Stimulated activated CD8-positive, alpha-beta memory T cell treated with anti-CD3 and anti-CD28 coated beads, Interleukin-4, amount 100 ng/mL, for 1 hour (primary cell): ENCODE results near the gene DOK5.

Experiments
- DNase-seq, 2 donors: peaks; one replicate each; pipeline ENCODE4 v3.0.0-alpha.2; 2020; ENCODE audit warnings: low read depth in 2 of 2, low spot score in 1 of 2

The DOK5 gene

DNA sequence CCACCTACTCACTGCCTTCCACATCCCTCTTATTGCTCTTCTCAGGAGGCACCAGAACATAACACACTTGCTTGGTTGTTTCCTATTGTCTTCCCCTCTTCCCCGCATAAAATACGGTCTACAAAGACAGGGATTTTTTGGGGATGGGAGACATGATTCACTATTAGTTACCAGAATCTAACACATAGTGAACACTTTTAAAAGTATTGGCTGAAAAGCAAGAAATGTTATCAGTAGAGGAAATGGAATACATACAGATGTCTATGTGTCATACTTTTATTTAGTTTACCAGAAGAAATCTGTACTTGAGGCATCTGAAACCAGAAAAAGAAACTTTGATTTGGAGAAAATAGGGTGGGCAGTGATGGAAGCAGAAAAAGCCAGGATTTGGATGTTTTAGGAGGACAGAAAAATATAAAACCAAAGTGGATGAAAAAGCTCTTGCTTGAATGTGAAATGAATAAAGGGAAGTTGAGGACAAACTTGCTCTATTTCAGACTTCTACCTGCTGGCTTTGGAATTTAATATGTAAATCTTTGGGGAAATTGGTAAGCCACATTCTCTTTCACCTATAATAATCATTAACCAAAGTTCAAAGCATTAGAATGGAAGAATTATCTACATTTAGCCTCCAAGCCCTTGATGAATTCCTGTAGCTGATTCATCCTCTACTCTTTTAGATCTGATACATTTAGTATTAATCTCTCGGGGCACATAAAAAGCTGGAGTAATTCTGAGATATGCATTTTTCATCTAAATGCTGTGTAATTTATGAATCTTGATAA lies 82.6 kb downstream of the DOK5 start:
- no peak for DNase-seq

DNA sequence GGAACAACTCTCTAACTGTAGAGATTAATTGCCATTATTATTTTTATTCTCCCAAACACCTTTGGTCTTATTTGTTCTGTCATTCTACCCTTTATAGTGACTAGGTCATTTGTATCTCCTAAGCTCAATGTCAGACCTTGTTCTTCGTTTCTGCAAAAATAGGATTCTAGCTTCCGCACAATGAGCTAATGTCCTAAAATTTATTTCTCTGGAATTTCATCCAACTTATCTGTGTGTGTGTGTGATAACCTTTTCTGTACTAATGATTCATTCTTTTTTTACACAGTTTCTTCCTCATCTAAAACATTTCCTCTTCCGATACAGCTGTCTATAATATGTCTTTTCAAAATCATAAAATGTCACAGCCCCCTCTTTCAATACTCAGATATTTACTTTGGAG lies 84.5 kb downstream of the DOK5 start:
- DNase-seq = no peak

DNA sequence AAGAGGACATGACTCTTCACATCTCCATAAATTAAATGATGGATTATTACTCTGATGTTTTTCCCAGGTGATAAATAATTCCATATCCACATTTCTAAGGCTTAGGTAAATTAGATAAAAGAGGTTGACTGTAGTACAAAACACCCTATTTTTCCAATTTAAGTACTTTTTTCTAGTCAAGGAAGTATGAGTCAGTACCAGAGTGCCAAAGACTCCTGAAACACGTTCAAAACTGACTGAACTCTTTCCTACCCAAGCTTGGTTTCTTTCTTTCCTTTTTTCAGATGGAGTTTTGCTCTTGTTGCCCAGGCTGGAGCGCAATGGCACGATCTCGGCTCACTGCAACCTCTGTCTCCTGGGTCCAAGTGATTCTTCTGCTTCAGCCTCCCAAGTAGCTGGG lies 85.0 kb downstream of the DOK5 start:
- no peak for DNase-seq

DNA sequence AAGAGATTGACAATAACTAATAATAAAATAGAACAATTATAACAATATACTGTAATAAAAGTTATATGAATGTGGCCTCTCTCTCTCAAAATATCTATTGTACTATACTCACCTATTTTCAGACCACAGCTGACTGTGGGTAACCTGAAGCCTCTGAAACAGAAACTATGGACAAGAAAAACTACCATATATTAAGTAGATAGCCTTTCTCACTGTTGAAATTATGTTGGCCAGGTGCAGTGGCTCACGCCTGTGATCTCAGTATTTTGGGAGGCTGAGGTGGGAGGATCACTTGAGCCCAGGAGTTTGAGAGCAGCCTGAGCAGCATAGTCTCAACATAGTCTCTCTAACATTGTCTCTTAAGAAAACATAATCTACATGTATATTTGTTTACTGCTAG lies 89.9 kb downstream of the DOK5 start:
- no peak for DNase-seq

DNA sequence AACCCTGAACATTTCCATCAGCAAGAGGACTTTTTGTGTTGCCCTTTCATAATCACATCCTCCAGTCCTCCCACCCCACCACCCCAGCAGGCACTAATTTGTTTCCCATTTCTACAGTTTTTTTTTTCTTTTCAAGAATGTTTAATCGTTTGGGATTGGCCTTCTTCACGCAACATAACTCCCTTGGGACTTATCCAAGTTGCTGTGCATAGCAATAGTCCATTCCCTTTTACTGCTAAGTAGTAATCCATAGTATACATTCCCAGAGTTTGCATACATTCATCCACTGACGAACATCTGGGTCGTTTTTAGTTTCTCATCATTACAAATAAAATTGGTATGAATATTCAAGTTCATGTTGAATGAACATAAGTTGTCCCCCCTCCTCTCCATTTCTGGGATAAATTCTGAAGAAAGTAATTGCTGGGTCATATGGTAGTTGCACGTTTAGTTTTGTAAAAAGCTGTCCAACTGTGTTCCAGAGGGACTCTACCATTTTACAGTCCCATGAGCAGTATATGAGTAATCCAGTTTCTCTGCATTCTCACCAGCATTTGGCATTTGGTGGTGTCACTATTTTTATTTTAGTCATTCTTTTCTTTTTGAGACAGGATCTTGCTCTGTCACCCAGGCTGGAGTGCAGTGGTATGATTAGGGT lies 90.8 kb downstream of the DOK5 start:
- no peak for DNase-seq

DNA sequence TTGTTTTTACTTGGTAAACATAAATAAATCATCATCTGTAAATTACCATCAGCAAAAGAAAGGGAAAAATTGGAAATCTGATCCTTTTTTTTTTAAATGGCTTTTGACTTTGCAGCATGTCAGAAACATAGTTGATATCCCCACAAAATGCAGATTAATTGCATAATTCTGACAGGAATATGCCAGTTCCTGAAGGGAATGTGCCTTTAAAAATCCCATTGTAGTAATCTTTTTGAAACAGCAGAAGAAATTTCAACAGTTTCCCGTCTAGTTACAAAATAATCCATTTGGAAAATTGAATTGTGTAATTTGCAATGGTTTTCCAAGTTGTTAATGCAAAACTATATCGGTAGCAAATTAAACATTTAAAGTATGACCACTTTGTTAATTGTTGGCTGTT lies 95.2 kb downstream of the DOK5 start:
- DNase-seq = no peak

DNA sequence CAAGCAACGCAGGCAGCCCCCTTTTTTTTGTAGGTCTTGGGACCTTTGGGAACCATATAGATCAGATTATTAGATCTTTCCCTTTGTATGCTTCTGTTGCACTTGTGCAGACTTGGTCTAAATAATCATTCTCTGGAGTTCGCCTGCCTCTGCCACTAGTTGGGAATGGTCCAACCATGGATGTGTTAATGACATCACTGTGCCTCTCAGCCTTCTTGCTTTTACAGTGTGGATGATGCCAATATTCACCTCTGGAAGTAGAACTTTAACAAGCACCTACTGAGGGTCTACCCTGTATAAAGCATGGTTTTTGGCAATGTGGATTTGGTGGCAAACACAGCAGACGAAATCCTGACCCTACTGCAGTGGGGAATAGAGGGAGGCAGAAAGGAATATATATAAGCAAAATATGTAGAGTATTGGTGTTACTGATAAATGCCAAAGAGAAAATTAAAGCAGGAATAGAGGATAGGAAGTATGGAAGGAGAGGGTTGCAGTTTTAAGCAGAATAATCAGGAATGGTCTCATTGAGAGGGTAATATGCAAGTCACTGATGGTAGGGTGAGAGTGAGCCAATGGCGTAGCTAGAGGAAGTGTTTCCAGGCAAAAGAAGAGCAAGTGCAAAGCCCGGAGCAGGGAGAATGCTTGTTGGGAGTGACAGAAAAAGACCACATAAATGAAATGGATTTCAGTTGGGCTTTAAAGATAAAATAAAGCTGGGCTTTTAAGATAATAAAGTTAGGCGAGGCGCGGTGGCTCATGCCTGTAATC lies 97.5 kb downstream of the DOK5 start:
- DNase-seq = no peak

DNA sequence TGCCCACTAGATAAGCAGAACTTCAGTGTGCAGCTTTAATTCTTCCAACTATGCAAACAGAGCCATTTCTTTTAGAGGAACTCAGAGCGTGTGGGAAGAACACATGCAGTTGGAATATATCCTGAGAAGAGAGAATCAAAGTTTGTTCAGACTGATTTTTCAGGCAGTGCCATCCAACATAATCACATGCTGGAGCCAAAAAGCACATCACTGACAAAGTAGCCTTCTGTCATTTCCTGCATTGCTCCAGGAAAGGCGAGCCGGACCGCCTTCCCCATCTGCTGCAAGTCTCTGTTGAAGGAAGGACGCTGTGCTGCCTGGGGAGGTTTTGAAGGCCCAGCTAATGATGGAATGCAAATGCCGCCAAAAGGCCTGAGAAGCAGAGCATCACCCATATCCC lies 98.4 kb downstream of the DOK5 start:
- DNase-seq = no peak

DNA sequence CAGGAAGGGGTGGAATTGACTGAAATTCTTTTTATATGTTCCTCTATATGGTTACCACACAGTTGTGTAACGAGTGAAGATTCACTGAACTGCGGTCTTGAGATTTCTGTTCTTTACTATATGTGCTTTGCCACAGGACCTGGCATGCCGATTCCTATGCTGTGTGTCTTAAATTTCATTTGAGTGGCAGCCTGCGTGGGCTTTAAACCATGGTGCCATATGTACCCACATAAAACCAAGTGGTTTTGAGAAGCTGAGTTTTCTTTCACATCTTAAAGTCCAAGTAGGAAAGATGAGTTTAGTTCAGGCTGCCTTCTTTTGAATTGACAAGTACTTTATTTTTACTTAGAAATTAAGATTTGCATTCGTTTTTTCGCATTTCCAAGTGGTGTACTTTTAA lies 101.1 kb downstream of the DOK5 start:
- DNase-seq = no peak

DNA sequence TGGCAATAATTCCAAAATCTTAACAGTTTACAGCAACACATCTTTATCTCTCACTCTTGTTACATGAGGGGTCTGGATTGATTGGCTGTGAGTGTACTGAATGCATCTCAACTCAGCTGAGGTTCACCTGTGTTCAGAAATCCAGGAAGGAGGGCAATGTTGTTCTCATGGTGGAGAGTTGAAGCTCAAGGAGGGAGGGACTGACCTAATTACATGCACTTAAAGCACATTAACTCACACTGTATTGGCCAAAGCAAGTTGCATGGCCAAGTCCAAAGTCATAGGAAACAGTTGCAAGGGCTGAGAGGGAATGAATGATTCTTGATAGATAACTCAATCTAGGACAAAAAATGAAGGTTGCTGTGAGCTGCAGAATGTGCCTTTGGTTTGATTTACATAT lies 102.2 kb downstream of the DOK5 start:
- DNase-seq = no peak

DNA sequence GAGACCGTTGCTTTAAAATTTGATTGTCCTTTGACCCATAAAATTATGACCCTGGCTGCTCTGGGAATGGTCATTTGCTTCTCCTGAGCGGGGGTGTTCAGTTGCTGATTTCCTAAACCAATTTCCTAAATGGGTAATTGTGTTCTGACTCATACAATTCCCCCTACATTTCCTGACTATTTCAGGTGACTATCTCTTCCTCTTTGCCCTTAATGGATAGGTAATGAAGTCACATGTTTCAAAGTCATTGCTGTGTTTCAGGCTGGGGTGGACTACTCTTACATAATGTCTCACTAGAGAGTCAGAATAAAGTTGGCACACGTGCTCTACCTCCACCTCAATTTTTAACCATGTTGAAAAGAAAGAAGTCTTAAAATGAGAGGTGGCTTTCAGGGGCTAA lies 109.8 kb downstream of the DOK5 start:
- no peak for DNase-seq

DNA sequence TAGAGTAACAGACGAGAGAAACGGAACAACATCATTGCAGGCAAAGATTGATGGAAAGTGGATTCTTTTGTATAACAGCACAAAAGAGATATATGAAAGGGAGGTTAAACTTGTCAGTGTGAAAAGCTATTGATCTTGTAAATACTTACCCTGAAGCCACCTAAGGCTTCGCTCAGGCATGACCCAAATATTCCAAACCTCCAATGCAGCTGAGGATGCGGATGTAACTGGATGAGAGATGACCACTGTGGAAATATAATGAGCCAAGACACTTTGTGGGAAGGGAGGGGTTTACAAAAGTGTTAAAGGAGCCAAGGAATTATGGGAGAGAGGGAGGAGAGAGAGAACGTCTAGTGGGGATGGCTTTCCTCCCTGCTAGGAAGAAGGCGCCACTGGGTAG lies 112.0 kb downstream of the DOK5 start:
- DNase-seq = no peak

DNA sequence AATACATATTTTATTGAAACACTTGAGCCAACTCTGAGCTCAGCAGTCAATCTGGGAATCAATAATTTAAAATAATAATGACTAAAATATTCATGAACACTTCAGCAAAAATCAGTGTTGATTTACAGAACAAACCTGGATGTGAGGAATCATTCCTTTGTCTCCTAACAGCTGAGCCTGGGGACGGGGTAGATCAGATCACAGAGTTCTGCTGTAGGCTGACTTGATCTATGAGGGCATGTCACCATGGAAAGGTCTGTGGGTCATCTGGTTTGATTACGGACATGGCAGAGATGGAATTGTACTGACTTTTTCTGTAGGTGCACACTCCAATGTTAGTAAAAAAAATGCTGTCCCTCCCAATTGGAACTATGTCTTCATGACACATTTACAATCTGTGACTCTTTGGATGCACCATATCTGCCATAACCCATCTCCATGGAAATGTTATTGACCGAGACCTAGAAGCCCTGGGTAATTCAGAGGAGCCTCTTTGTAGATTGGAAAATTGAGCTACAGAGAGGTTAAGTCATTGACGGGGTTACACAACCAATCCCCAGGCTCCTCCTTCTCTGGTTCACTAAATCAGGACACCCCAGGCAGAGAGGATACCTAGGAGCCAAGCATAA lies 114.1 kb downstream of the DOK5 start:
- no peak for DNase-seq

DNA sequence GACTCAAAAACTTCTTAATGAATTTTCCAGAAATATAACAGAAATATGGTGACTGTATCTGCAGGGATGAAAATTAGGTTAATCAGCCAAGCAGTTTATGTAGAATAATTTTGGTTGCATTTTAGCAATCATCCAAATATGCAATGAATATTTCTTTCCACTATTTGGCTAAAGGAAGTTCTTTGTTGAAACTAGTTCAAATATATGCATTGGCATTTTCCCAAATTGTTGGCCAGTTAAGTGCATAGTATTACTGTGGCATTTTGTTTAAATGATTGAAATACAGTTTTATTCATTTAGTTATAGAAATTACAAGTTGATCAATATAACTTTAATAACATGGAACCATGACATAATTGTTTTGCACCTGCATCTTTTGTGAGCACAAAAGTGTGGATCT lies 115.5 kb downstream of the DOK5 start:
- DNase-seq = no peak

DNA sequence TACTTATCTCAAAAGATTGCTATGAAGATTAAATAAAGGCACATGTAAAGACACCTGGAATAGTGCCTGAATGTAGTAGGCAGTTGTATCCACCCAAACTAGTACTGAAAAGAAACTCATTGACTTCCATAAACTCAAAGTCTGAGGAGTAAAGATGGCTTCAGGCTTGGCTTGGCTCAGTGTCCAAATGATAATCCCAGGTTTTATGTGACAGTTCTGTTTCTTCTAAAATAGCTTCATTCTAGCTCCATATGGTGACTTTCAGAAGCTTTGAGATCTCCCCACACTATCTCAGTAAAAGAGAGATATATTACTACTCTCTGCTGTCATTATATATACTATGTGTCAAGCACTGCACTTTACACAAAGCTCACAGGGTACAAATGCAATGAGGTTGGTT lies 121.3 kb downstream of the DOK5 start:
- DNase-seq = no peak

DNA sequence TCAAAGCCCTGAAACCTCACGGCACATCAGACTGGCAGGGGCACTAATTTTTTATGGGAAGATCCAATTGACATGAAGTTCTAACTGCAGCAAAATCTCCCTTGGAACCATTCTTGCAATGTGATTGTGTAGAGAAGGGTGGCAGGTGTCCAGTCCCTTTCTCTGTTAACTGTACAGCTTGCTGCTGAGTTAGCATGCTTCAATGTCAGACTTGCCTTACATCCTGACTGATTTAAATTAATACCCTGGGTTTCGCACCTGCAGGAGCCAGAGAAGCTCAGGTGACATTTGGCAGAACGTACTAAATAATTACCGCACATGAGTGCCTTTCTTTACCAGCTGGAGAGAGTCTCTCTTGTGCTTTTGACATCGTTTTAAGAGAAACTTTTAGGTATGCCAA lies 123.0 kb downstream of the DOK5 start:
- no peak for DNase-seq

DNA sequence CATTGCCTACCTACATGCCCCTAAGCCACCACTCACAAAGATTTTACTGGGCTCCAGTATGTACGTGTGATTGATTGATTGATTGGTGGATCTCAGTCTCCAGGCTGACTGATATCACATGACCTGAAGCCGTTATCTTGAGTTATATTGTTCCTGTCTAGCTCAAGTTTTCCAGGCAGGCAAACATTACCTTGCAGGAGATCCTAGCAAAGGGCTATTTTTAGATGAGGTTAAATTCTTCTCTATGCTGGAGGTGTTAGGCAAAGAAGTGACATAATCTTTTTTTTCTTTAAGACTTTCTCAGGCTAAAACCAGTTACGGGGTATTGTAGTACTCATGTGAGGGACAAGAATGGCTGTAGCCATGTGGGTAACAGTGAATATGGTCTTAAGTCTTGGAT lies 125.2 kb downstream of the DOK5 start:
- no peak for DNase-seq

DNA sequence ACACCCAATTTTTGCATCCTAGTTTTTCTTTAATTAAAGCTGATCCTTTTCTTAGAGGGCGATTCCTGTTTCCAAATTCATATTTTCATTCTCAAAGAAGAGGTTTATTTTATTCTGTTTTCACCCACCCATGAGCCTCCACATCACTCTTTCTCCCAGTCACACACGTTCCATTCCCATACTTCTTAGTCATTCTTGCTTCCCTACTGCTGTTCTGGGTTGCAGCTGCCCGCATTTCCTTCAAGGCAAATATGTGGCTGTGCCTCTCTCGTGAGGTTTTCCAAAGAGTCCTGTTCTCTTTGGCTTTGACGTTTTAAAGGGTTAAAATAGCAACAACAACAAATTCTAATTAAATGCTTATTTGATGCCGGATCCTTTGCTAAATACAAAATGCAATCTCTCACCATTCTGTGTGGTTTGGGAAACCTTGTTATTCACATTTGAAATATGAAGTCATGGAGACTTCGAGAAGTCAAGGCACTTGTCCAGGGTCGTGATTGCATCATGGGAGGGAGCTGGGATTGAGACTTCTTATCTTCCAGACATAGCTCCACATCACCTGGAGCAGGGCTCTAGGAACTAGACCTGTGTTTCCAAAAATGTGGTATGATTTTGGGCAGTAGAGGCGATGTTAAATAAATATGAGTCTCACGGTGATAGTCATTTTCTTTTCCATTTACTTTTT lies 126.6 kb downstream of the DOK5 start:
- no peak for DNase-seq

DNA sequence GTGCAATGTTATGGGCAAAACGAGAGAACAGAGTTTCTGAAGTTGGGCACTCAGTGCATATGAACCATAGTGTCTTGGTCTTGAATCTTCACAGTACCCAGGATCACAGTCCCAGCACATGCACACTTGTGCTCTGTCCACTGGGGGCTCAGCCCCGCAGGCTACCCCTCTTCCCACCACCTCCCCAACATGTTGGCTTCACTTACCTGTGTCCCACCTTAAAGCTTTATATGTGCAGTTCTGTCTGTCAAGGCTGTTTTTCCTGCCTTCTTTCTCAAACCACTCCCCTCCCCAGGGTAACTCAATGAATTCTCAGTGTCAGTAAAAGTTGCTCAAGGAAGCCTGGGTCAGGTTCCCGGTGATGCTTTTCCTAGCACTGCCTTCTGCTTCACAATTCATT lies 129.9 kb downstream of the DOK5 start:
- no peak for DNase-seq

DNA sequence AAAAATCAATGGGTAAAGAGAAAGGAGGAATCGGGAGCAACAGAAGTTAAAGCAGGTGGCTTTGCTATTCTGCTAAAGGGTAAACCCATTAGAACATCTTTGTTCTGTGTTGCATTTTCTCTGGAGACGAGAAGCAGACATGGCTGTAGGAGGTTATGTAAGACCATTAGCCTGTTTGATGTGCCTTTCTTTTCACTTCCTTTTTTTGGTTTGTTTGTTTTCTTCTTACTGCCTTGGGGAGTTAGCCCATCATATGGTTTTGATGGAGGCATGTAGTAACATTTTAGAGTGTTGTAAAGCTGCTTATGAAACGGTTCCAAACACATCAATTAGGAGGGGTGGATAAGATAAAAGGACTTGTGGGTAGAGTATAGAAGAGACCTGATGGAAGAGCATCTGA lies 131.0 kb downstream of the DOK5 start:
- DNase-seq = no peak

DNA sequence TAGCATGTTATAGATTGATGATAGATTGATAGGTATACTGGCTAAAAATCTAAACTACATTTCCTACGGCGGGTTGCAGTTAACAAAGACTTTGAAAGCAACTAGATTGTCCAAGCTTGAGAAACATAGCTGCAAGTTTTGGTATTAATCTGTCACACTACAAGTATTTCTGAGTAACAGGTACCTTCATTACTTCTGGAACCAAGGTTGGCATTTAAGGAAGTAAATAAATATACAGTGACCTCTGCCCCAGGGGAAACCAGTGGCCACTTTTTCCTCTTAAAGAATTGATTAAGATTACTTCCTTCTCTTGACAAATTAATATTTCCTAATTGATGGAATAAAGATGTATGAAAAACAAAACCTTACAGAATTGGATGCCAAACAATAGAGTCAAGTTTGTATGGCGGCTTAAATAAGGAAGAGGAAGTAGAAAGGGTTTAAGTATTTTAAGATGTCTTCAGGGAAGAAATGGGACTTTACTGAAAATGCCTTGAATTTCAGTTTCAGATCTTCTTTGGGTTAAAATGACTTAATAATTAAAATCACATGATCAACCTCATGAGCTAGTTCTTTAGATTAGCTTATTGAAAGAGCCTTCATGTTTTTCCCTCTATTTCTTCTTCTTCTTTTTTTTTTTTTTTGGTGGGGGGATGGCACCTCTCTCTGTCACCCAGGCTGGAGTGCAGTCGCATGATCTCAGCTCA lies 132.8 kb downstream of the DOK5 start:
- no peak for DNase-seq
